NCI-H2227 (cell line): Measurements from ENCODE around the gene SACM1L.

Source experiments
- DNase-seq: peaks from one replicate; lab custom pipeline; 2025; ENCODE audit not compliant: unreplicated experiment; lab: John Stamatoyannopoulos, UW

Gene SACM1L

DNA sequence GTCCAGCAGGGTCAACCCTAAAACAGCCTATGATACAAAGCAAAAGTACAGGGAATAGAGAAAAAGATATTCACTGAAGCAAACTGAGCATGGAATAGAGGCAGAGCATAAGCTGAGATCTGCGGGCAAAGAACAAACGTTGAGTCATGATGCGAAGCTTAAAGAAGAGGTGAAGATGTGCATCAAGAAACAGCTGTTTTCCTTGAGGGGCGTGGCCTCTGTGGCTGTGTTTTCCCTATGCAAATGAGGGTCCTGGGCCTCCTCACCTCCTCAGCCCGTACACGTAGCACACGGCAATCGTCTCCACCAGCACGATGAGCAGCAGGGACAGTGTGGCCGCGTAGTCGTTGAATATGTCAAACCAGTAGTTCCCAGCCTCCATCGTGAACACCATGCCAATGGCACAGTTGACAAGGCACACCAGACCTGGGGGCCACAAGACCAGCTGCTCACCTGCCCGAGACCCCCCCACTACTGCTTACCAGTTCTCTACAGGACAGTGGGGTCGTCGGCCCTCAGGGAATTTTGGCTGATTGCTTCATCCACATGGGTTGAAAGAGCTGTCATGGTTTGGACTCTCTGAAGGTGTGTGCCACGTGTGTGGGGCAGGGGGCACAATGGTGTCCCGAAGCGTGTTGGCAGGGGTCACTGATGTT is 73.6 kb downstream of the SACM1L start:
- DNase-seq = no peak

DNA sequence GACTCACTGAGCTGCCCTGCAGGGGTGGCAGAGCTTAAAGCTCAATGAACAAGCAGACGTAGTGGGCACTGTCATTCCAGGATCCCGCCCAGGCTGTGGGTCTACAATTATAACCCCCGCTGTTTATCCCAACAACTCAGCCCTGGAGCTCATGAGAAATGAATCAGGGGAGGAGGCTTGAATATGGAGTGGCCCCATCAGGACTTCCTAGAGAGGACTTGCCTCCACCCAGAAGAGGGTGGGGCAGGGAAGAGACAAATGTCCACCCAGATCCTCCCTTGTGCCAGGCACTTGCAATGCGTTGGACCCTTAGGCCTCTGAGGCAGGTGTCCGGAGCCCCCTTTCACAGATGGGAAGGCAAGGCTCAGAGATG is 74.1 kb downstream of the SACM1L start:
- DNase-seq = no peak

DNA sequence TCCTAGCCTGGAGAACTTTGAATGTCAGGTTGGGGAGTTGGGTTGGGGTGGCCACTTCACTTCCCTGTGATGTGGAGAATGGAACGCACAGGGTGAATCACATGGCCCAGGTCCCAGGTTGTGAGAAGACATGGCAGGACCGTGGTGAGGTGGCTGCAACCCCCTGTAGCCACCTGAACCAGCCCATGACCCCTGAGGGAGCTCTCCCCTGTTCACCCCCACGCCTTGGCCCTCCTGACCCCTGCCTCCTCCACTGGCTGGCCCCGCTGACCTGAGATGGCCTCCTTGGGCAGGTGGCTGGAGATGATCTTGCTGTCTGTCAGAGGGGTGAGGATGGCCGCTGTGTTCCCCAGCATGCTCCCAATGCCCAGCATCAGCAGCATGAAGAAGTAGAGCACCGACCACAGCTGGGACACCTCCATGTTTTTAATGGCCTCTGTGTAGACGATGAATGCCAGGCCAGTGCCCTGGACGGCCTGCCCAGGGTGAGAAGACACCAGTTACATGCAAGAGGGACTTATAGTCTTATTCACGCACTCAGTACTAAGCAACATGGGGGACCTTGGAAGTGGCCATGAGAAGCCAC is 76.2 kb downstream of the SACM1L start:
- no peak for DNase-seq

DNA sequence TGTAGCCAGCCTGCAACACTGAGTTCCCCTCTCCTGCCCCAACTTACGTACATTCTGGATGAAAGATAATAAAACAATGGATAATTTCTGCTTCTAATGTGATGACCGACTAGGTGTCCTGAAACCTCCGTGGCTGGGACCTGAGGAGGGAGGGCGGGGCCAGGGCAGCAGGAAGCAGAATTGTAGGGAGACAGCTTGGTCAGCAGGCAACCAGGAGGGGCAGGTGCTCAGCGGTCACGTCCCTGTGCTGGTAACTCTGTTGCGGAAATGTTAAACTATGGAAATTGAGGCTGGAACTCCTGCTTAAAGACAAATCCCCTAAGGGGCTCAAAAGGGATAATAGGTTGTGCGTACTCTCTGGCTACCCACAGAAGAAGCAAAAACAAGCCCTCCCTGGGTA is 76.8 kb downstream of the SACM1L start:
- DNase-seq = no peak

DNA sequence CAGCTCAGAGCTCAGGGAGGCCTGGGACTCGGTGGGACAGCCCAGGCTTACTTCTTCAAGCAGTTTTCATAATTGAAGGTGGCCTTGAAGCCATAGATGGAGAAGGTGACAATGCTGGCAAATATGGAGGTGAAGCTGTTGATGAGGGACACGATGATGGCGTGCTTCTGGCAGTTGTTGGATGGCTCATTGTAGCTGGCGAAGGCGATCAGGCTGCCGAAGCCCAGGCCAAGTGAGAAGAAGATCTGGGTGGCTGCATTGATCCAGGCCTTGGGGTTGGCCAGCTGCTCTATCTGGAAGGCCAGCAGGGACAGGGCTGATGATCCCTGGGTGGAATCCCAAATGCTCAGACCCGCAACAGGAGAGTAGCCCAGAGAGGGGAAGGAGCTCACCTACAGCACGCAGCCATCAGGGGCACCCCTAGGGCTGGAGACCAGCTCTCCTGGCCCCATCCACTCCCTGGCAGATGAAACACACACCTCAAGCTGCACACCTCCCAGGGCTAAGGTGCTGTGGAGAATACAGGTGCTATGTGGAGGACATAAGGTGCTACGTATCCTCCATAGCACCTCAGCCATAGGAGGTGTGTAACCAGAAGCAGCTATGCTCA is 82.1 kb downstream of the SACM1L start:
- DNase-seq = no peak

DNA sequence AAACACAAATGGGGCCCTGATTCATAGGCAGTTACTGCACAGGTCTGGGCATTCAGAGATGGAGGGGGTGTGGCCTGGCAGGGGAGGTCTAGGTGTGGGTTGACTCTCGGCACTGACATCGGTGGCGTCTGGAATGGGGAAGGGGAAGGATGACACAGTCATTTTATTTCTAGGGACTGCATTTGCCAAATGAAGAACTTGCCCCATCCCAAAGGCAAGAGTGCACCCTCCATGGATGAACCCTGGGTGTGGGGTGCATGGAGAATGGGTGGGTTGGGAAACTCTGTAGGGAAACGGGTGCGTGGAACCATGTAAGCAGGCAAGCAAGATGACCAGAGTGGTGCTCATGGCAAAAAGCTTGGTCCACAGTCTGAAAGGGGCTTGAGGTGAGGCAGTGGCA is 82.6 kb downstream of the SACM1L start:
- no peak for DNase-seq

DNA sequence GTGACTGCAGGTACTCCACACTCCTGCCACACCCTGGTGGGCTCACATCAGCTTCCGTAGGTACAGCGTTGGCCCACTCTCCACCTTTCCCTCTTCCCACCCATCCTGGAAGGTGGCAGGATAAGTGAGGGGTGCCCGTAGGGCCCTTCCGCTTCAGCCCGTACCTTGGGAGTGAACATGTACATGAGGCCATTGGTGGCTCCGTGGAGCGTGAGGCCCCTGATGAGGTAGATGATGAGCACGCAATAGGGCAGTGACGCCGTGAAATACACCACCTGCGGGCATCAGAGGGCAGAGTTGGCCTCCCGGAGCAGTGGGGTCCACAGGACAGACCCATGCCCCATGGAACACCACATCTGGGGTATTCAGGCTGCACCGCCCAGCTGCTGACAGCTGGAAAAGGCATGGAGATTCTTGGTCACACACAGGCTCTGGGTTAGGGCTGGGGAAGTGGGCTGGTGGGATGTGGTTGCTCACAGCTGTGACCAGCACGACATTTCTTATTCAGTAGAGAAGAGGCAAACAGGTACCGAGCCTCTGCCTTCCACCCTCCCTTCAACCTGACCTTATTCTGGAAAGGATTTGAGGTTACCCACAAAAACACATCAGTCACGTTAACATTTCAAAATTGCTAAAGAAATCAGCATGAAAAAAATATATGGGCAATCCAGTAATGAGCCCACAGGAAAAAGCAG is 83.3 kb downstream of the SACM1L start:
- DNase-seq = no peak

DNA sequence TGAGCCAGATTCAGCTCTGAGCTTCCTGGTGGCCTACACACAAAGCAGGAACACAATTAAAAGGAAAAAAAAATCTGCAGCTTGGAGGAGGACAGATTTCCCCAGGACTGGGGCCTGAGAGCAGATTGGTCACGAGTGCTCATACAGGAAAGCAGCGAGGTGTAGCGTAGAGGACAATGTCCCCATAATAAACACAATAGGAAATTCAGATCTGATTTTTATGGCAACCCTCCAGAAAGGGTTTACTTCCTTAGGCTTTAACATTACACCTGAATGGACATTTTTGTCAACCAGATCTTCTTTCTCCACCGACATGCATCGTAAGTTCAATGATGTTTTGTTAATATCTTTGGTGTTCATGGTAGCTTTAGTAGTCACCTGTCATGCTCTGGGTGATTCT is 83.9 kb downstream of the SACM1L start:
- DNase-seq = no peak

DNA sequence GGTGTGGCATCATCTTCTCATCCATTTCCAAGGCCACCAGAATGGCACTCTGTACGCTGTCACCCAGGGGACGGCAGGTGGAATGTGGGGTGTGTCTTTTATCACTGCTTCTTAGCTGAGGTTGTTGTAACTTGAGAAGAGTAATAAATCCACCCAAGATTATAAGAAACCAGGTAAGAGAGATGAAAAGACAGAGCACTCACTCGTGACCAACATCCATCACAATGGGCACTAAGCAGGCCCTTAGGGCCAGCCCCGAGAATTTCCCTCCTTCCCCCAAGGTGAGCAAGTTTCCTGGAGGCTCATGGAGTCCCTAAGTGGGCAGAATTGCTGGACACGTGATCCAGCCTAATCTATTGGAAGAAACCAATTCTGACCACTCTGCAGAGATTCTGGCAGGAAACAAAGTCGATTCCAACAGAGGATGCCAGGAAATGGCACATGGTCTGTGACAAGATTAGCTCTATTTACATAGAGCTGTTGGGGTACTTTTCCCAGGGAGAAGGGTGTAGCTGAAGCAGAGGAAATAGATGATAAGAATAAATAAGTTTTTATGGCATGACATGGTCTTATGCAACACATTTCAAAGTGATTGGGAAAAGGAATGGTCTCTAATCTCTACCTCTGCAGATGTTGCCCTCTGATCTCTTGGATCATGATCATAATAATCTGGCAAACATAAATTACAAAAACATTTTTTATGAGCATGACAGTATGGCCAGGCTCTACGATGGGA is 84.7 kb downstream of the SACM1L start:
- no peak for DNase-seq

DNA sequence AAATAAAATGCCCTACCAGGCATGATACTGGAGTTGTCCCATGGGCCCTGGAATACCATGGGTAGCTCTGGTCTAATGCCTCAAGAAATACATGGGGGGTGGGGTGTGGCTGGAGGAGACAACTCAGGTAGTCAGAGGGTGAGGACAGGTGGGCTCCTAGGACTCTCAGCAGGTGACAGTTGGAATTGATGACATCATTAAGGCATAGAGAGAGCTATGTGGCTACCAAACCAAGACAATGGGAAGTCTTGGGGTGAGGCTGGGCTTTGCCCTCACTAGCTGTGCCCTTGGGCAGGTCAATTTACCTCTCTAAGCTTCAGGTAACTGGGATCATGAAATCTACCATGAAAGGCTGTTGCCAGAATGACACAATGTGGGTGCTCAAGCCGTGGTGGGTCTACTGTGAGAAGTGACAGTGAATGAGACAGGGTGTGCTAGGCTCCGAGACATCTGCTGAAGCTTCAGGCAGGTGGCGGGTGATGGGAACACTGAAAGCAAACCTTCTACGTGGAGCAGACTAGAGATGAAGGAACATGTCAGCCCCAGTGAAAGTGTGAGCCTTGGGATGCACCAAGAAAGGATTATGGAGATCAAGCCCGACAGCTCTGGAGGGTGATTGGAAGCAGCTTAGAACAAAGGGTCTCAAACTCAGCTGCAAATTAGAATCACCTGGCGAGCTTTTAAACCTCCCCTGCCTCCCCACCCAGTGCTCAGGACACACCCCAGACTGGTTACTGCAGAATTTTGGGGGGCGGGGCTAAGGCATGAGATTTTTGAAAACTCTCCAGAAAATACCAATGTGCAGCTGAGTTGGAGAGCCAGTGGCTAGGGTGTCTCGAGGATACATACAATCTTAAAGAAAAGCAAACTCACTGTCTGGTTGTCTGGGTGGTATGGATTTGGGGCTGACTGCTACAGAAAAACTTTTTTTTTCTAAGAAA is 85.7 kb downstream of the SACM1L start:
- DNase-seq = no peak

DNA sequence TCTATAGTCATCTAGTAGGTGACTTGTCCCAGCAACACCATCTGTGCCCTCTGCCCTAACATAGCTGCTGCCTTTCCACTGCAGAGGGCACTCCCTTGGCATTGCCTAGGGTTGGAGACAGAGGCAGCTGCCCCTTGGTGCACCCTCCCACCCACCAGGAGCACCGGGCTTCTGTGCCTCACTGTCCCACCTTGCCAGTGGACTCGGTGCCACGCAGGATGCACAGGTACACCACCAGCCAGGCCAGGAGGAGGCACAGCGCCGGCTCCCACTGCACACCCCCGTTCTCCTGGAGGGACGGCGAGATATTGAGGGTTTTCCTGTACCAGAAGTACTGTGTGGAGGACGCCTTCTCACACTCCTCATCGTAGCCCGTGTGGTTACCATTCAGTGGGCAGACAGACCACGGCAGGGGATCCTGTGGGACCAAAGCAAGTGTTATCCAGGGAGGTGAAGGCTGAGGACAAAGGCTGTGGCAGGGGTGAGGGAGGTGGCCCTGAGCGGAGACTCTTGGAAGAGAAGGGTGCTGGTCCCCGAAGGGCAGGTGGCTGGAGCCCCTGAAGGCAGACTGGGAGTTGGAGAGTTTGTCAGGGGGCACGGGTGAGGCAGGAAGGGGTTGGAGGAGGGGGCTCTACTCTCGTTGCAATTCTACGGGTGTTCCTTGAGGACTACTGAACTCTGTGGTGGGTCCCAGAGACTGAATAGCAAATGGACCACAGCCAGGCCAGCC is 86.5 kb downstream of the SACM1L start:
- DNase-seq = no peak

DNA sequence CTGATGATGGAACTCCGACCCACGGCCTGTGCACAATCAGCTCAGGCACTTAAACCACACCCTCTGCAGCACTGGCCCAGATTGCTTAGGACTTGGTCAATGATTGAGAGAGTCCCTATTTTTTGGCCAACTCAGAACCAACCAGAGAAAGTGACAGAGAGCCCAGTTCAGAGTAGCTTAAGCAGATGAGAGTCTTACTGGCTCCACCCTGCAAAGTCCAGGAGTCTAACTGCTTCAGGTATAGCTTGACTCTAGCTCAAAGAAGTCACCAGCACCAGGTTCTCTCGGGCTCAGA is 87.1 kb downstream of the SACM1L start:
- no peak for DNase-seq

DNA sequence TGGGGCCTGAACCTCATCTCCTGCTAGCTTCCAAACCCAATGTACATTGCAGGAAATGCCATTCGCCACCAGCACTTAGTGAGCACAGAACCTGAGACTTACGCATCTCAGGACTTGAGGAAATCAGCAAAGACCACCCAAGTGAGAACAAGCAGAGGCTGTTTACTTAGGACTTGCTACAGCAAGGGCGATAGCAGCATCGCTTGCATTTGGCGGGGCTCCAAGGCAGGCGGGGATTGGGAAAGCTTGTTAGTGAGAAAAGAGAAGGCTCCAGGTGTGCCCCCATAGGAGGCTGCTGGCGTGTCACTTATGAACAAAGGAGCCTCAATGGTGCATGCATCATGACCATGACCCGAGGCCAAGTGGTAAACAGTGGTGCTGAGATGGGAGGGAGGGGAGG is 87.4 kb downstream of the SACM1L start:
- peak; percentile 18 for DNase-seq

DNA sequence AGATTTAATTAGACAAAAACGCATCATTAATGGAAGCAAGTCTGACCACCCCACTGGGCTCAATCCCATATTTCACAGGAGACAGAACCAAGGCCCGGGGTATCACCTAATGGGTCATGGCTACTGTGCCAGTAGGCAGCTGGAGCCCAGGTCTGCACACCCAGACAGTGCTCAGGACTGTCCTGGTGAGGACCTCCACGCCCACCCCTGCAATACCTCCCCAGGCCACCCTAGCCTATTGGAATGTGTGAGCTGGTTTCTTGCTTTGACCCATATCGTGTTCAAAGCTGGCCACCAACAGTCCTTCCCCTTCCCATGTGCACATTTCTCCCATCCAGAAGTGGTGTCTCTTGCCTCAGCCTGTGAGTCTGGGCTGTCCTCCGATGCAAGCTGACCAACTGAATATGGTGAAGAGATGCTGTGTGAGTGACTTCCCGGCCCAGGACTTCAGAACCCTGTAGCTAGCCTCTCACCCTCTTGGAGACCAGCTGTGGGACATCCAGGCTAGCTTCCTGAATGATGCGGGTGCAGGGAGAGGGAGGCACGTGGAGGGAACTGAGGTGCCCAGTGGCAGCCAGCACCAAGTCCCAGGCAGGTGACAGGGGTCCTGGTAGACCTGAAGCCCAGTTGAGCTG is 88.0 kb downstream of the SACM1L start:
- no peak for DNase-seq

DNA sequence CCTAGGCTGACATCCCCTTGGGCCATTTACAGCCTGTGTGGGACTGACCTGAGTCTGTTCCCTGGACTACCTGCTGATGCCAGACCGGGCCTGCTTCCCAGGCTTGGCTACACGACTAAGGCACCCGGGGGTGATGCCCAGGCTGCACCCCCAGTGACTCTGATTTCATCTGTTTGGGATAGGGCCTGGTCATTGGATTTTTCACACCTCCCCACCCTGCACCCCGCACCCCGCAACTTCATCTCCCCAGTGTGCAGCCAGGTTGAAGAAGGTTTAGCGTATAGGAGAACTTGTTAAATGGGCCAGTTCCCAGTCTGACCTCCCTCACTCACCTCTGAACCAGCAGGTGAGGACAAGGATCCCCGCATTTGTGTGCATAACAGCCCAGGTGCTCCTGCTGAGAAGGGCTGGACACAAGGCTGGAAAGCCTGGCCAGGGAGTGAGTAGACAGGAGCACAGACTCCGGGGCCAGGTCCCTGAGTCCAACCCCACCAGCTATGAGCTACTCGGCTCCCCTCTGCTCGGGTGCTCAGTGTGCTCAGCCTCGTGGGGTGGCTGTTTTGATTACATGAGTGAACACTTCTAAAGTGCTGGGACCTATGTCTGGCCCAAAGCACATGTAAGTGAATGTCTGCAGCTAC is 88.7 kb downstream of the SACM1L start:
- no peak for DNase-seq

DNA sequence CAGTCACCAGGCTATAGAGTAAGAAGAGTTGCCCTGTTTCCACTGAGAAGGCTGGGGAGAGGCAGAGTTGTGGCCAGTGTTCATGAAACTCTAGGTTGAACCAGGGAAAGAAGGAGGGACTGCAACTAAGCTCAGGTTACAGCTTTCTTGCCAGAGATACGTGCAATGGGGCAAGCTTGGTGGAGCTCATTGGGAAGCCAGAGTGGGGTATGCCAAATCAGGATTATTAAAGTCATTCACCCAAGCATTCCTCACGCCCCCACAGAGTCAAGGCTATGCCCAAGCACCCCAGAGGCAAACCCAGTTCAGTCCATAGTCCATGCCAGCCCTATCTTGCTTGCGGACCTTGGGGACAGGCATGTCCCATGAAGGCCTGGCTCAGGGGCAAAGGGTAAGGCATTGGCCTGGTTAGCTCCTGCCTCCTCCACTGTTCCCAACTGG is 89.6 kb downstream of the SACM1L start:
- DNase-seq = no peak

DNA sequence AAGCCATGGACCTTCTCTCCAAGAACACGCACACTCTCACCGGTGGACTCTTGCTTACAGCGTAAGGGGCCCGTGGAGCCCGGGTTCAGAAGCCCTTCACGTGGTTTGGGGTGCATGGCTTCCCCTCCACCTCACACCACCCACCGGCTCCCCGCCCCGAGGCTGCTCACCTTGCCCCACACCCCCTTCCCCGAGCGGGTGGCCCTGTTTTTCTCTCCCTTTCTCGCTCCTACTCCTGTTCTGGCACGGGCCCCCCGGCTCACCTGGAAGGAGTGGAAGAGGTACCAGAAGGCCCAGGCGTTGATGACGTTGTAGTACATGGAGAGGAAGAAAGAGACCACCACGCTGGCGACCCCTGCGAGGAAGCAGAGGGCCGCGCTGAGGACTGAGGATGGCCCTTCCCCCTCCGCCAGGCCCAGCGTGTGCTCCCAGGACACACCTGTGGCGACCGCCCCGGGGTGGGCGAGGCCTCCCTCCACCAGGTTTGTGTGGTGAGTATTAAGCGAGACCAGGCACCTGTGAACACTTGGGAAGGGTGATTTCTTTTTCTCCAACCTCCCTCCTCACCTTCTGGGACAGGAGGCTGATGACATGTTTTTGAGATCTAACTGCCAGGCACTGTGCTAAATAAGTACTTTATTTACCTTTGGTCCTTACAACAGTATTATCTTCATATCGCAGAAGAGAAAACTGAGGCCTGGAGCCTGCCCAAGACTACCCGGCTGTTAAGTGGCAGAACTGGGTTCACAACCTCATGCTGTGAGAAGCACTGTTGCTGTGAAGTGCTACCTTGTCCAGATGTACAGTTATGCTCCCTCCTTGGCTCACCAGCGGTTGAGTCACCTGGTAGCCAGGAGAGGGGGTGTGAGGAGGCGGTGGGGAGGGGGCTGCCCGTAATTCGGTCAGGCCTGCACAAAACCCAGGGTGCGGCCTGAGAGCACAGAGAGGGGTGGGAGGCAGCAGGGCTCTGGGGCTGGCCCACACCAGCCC is 90.8 kb downstream of the SACM1L start:
- no peak for DNase-seq

DNA sequence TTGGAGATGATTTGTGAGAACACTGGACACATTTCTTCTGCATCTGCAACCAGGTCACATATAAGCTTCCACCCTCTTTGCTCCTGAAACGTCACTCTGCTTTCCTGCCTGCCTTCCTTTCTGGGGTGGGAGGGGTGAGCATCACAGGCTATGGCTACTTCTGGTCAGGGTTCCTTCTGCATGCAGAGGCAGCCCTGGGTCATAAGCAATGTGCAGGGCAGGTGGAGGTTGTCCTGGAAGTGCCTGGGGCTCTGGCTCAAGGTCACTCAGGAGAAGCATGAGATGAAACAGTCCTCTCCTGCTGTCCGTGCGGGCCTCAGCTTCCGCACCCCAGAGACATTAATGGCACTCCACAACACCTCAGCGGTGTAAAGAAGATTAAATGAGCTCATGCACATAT is 92.1 kb downstream of the SACM1L start:
- DNase-seq = no peak
